AML-193 (cell line): ENCODE measurements around the gene METAP1D.
A peak's percentile ranks its signal among the peaks of the same experiment; 100 is the strongest.

Experiments
- DNase-seq, 2 experiments: peaks; one replicate each; lab custom pipeline; 2025; lab: John Stamatoyannopoulos, UW

METAP1D gene

GRCh38 chr2:172091761-172092566 is 92.2 kb downstream of the METAP1D start:
- DNase-seq = no peak

- no peak for DNase-seq
Measured at GRCh38 chr2:172092716-172093415, 93.1 kb downstream of the METAP1D start.

- DNase-seq = peak in 1 of 2 experiments; percentile 32
Measured at GRCh38 chr2:172093416-172094293, 93.9 kb downstream of the METAP1D start.

GRCh38 chr2:172094294-172095145 is 94.8 kb downstream of the METAP1D start:
- no peak for DNase-seq

GRCh38 chr2:172095146-172095904 is 95.6 kb downstream of the METAP1D start:
- peak; percentile 32 to 36 for DNase-seq

- DNase-seq = no peak
Measured at GRCh38 chr2:172095905-172096625, 96.3 kb downstream of the METAP1D start.

GRCh38 chr2:172096626-172097547 is 97.1 kb downstream of the METAP1D start:
- DNase-seq = no peak

GRCh38 chr2:172097557-172098131 is 97.9 kb downstream of the METAP1D start:
- no peak for DNase-seq

GRCh38 chr2:172098287-172098649 is 98.5 kb downstream of the METAP1D start:
- DNase-seq = no peak

- no peak for DNase-seq
Measured at GRCh38 chr2:172098650-172099471, 99.1 kb downstream of the METAP1D start.

GRCh38 chr2:172099472-172100079 is 99.8 kb downstream of the METAP1D start:
- DNase-seq = no peak

- DNase-seq = no peak
Measured at GRCh38 chr2:172100080-172100934, 100.6 kb downstream of the METAP1D start.

- DNase-seq = no peak
Measured at GRCh38 chr2:172100935-172101820, 101.4 kb downstream of the METAP1D start.

- DNase-seq = no peak
Measured at GRCh38 chr2:172101821-172102390, 102.2 kb downstream of the METAP1D start.
